Activated CD4-positive, CD25-positive, alpha-beta regulatory T cell (primary cell): ENCODE measurements around the gene B4GALNT3.
"Not testable (repeated sequence)": the region's sequence is repeated elsewhere in the genome, so short reads cannot be mapped to it uniquely, and the experiment has no call there.

Experiments used
- DNase-seq, 4 experiments: peaks; one replicate each; lab custom pipeline; 2025; lab: John Stamatoyannopoulos, UW

B4GALNT3 gene

GRCh38 chr12:575948-576614, 116.3 kb downstream of the B4GALNT3 start:
- DNase-seq, result peak; percentile 76 to 83 (median 80)

- no peak for DNase-seq
Measured at GRCh38 chr12:576615-577110, 116.9 kb downstream of the B4GALNT3 start.

GRCh38 chr12:577994-578747, 118.4 kb downstream of the B4GALNT3 start:
- DNase-seq, result not testable (repeated sequence)

GRCh38 chr12:578748-579419, 119.1 kb downstream of the B4GALNT3 start:
- DNase-seq, result no peak

- no peak for DNase-seq
Measured at GRCh38 chr12:579420-580110, 119.8 kb downstream of the B4GALNT3 start.

GRCh38 chr12:580813-581212, 121.1 kb downstream of the B4GALNT3 start:
- DNase-seq, result no peak

GRCh38 chr12:581321-581720, 121.6 kb downstream of the B4GALNT3 start:
- DNase-seq, result no peak

GRCh38 chr12:581746-582145, 122.0 kb downstream of the B4GALNT3 start:
- DNase-seq, result no peak

GRCh38 chr12:583251-583869, 123.6 kb downstream of the B4GALNT3 start:
- no peak for DNase-seq

- DNase-seq, result no peak
Measured at GRCh38 chr12:585062-586061, 125.6 kb downstream of the B4GALNT3 start.

GRCh38 chr12:586318-587071, 126.8 kb downstream of the B4GALNT3 start:
- DNase-seq, result no peak

- DNase-seq, result no peak
Measured at GRCh38 chr12:587132-588023, 127.6 kb downstream of the B4GALNT3 start.

GRCh38 chr12:588024-588322, 128.2 kb downstream of the B4GALNT3 start:
- DNase-seq, result no peak

GRCh38 chr12:588646-589045, 128.9 kb downstream of the B4GALNT3 start:
- no peak for DNase-seq

GRCh38 chr12:590206-590750, 130.5 kb downstream of the B4GALNT3 start:
- DNase-seq, result no peak

GRCh38 chr12:591167-592023, 131.7 kb downstream of the B4GALNT3 start:
- no peak for DNase-seq

GRCh38 chr12:592024-592505, 132.3 kb downstream of the B4GALNT3 start:
- no peak for DNase-seq
